Activated naive CD4-positive, alpha-beta T cell (primary cell): ENCODE results near the gene PRPH.
"Not testable (repeated sequence)": the region's sequence is repeated elsewhere in the genome, so short reads cannot be mapped to it uniquely, and the experiment has no call there.

Experiments used
- DNase-seq, 4 experiments: peaks; one replicate each; lab custom pipeline; 2025; lab: John Stamatoyannopoulos, UW

Gene PRPH

GRCh38 chr12:49301760-49302159 lies 6.8 kb downstream of the PRPH start:
- no peak for DNase-seq

GRCh38 chr12:49304161-49304560 lies 9.2 kb downstream of the PRPH start:
- DNase-seq, result no peak

GRCh38 chr12:49305762-49306510 lies 11.0 kb downstream of the PRPH start:
- no peak for DNase-seq

- no peak for DNase-seq
Measured at GRCh38 chr12:49309386-49309785, 14.4 kb downstream of the PRPH start.

GRCh38 chr12:49310451-49311000 lies 15.6 kb downstream of the PRPH start:
- not testable (repeated sequence) for DNase-seq

- no peak for DNase-seq
Measured at GRCh38 chr12:49314811-49315210, 19.9 kb downstream of the PRPH start.

GRCh38 chr12:49317118-49317517 lies 22.2 kb downstream of the PRPH start:
- DNase-seq, result not testable (repeated sequence)

GRCh38 chr12:49320411-49321103 lies 25.6 kb downstream of the PRPH start:
- not testable (repeated sequence) for DNase-seq

GRCh38 chr12:49322367-49322707 lies 27.4 kb downstream of the PRPH start:
- DNase-seq, result no peak

GRCh38 chr12:49322708-49323523 lies 28.0 kb downstream of the PRPH start, which contains the start of gene TROAP:
TSS of gene TROAP (plus strand) at chr12:49323255. CDS start at chr12:49323609, 354 bp downstream.
- DNase-seq, result peak; percentile 85 to 93 (median 90)

- DNase-seq, result no peak
Measured at GRCh38 chr12:49323524-49324097, 28.7 kb downstream of the PRPH start.

- DNase-seq, result no peak
Measured at GRCh38 chr12:49325606-49326005, 30.7 kb downstream of the PRPH start.

GRCh38 chr12:49327368-49327767 lies 32.4 kb downstream of the PRPH start:
- DNase-seq, result no peak

GRCh38 chr12:49327887-49328286 lies 32.9 kb downstream of the PRPH start:
- no peak for DNase-seq

- DNase-seq, result no peak
Measured at GRCh38 chr12:49328816-49329215, 33.9 kb downstream of the PRPH start.

GRCh38 chr12:49330032-49330619 lies 35.2 kb downstream of the PRPH start:
- DNase-seq, result no peak

- DNase-seq, result no peak
Measured at GRCh38 chr12:49330631-49331379, 35.9 kb downstream of the PRPH start.

GRCh38 chr12:49331380-49332222 lies 36.7 kb downstream of the PRPH start:
- no peak for DNase-seq

- no peak for DNase-seq
Measured at GRCh38 chr12:49332441-49332861, 37.5 kb downstream of the PRPH start.

- no peak for DNase-seq
Measured at GRCh38 chr12:49332891-49333371, 38.0 kb downstream of the PRPH start.
